PC-3 (cell line): ENCODE results near the gene SPATA6. TPM values are rescaled to one million over a fixed set of nuclear protein-coding genes. Genes with fewer than 3 reads are reported as not detected.
A peak's percentile ranks its signal among the peaks of the same experiment; 100 is the strongest.

Experiments used
- ATAC-seq: fragments of 200-7000 bp; cut with Tn5 transposase; 2 replicates; pipeline ENCODE4 v1.9.1; 2020; ENCODE audit warnings: mild to moderate bottlenecking, moderate library complexity
- BruUV-seq: library from RNA; stranded (reverse); fragments of 400-500 nt; replicated peaks from 2 replicates; lab custom pipeline; 2021; lab: Mats Ljungman, UMichigan
- CTCF ChIA-PET: fragments of 300-600 bp; sonication (Branson Sonifier 250); formaldehyde crosslinking; loops from one replicate; lab custom pipeline; 2022; ENCODE audit warnings: antibody characterized with exemption; lab: Charles Lee
- POLR2A ChIA-PET: fragments of 300-600 bp; sonication (Branson Sonifier 250); formaldehyde crosslinking; loops from one replicate; lab custom pipeline; 2022; ENCODE audit warnings: antibody characterized with exemption; ENCODE audit not compliant: unreplicated experiment; lab: Charles Lee
- DNase-seq: peaks from one replicate; pipeline ENCODE4 v3.0.0-alpha.2; 2015
- H2AFZ ChIP-seq: fragments of 300-600 bp; sonication (generic); 2 replicates; pipeline ENCODE4 v1.6.0; 2016; ENCODE audit warnings: antibody characterized with exemption, low read length
- H3F3A ChIP-seq: fragments of 300-600 bp; sonication (generic); one replicate; pipeline ENCODE4 v1.6.0; 2017; ENCODE audit warnings: antibody characterized with exemption, low read length, control low read depth, mild to moderate bottlenecking; ENCODE audit not compliant: unreplicated experiment
- H3K27ac ChIP-seq: fragments of 300-600 bp; sonication (generic); 2 replicates; pipeline ENCODE4 v1.5.1; 2016; ENCODE audit warnings: mild to moderate bottlenecking, low read length
- H3K27me3 ChIP-seq: fragments of 300-600 bp; sonication (generic); 2 replicates; pipeline ENCODE4 v1.6.1; 2016; ENCODE audit warnings: low read length, mixed read lengths
- H3K36me3 ChIP-seq: fragments of 300-600 bp; sonication (generic); 2 replicates; pipeline ENCODE4 v1.6.1; 2016; ENCODE audit warnings: low read depth, mixed run types, low read length, mixed read lengths
- H3K4me1 ChIP-seq: fragments of 300-600 bp; sonication (generic); 2 replicates; pipeline ENCODE4 v1.5.1; 2016; ENCODE audit warnings: low read length; ENCODE audit not compliant: insufficient read depth
- H3K4me2 ChIP-seq: fragments of 300-600 bp; sonication (generic); 2 replicates; pipeline ENCODE4 v1.6.0; 2016; ENCODE audit warnings: low read length
- H3K4me3 ChIP-seq: fragments of 300-600 bp; sonication (generic); 2 replicates; pipeline ENCODE4 v1.5.1; 2016; ENCODE audit warnings: mild to moderate bottlenecking, low read length, mixed read lengths
- H3K79me2 ChIP-seq: fragments of 300-600 bp; sonication (generic); 2 replicates; pipeline ENCODE4 v1.6.1; 2017; ENCODE audit warnings: low read length, mixed read lengths
- H3K9ac ChIP-seq: fragments of 300-600 bp; sonication (generic); 2 replicates; pipeline ENCODE4 v1.6.0; 2016; ENCODE audit warnings: mild to moderate bottlenecking, low read length
- H3K9me2 ChIP-seq: fragments of 300-600 bp; sonication (generic); replicated peaks from 2 replicates; pipeline ENCODE4 v1.6.1; 2016; ENCODE audit warnings: mixed run types, low read length, mixed read lengths
- H3K9me3 ChIP-seq: fragments of 300-600 bp; sonication (generic); 2 replicates; pipeline ENCODE4 v1.6.1; 2016; ENCODE audit warnings: low read length, mixed read lengths
- H4K20me1 ChIP-seq: fragments of 300-600 bp; sonication (generic); 2 replicates; pipeline ENCODE4 v1.6.1; 2016; ENCODE audit warnings: low read length, mixed read lengths
- EZH2 ChIP-seq: fragments of 300-600 bp; sonication (generic); IDR thresholded peaks from one replicate; pipeline ENCODE4 v1.6.1; 2017; ENCODE audit warnings: antibody characterized with exemption, mild to moderate bottlenecking, low read length; ENCODE audit not compliant: unreplicated experiment
- EZH2phosphoT487 ChIP-seq: fragments of 300-600 bp; sonication (generic); IDR thresholded peaks from 2 replicates; pipeline ENCODE4 v1.6.1; 2018; ENCODE audit warnings: mild to moderate bottlenecking, antibody characterized with exemption, low read length, borderline replicate concordance
- intact Hi-C: fragments of 100-400 bp; cut with micrococcal nuclease; formaldehyde crosslinking; loops from 2 replicates; pipeline ENCODE4 v1.9.0; 2023
- total RNA-seq: library from RNA; depleted of rRNA; stranded (reverse); fragments of >200 nt; gene quantifications from 2 replicates; pipeline ENCODE4 v1.2.3, GENCODE V29; 2014
- TF ChIP-seq, protein P1 (sequence below): fragments of 300-600 bp; sonication (generic); conservative IDR thresholded peaks from 2 replicates; pipeline ENCODE4 v1.5.1; 2017; ENCODE audit warnings: antibody characterized with exemption, low read depth, mild to moderate bottlenecking, low read length

Gene SPATA6
- total RNA-seq, 1 experiment from 2014 or later, result 0.40 TPM

GRCh38 chr1:48469616-48470480 is 2.2 kb downstream of the SPATA6 start:
- Histone ChIP-seq H3K4me1 (peaks cover 7% of the 10 kb centered on the region; the same call in 1 of the 2 replicates), H2AFZ (peak overlapping the region; percentile 51), H3F3A (no peaks in the 10 kb centered on the region), H3K36me3 (no peaks in the 10 kb centered on the region), H3K9ac (no peak overlapping the region), H3K79me2 (no peaks in the 10 kb centered on the region), H3K27me3 (no peaks in the 10 kb centered on the region), H3K4me3 (peak overlapping the region; percentile 21; the same call in 1 of the 2 replicates), H3K27ac (no peak overlapping the region), H4K20me1 (no peaks in the 10 kb centered on the region), H3K9me2 (no peaks in the 10 kb centered on the region), H3K9me3 (no peaks in the 10 kb centered on the region), H3K4me2 (peak overlapping the region; percentile 55)
- DNase-seq (peak; percentile 39), ATAC-seq (peak; percentile 38)
- ChIA-PET POLR2A (no interaction called here), CTCF (interaction anchor here (1.3 kb wide), 1 partner anchor 28 kb away, joined by 6 read pairs; no protein-coding TSS in a partner anchor)
- TF ChIP-seq EZH2phosphoT487 (no peak), EZH2 (no peak)
- TF ChIP-seq, protein P1, sequence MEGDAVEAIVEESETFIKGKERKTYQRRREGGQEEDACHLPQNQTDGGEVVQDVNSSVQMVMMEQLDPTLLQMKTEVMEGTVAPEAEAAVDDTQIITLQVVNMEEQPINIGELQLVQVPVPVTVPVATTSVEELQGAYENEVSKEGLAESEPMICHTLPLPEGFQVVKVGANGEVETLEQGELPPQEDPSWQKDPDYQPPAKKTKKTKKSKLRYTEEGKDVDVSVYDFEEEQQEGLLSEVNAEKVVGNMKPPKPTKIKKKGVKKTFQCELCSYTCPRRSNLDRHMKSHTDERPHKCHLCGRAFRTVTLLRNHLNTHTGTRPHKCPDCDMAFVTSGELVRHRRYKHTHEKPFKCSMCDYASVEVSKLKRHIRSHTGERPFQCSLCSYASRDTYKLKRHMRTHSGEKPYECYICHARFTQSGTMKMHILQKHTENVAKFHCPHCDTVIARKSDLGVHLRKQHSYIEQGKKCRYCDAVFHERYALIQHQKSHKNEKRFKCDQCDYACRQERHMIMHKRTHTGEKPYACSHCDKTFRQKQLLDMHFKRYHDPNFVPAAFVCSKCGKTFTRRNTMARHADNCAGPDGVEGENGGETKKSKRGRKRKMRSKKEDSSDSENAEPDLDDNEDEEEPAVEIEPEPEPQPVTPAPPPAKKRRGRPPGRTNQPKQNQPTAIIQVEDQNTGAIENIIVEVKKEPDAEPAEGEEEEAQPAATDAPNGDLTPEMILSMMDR, result no peak
- intact Hi-C loops, result no loop called here
- BruUV-seq, result no TSS peak

DNA sequence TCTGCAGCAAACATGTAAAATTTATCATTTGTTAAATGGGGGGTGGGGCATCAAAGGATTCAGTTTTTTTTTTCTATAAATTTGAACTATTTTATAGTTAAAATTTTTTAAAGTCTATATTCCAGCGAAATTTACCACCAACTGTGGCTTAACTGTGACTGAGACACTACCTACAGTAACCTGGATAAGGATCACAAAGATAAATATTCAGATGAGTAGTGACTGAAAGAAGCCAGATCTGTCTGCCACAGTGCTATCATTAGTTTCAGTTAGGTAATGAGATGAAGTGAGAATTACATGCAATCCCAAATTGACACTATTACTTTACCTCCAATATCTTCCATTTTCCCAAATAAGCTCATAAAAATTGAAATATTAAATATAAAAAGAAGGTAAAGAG is 5.4 kb downstream of the SPATA6 start:
- Histone ChIP-seq H3F3A (no peaks in the 10 kb centered on the region), H2AFZ (no peak overlapping the region), H3K79me2 (no peaks in the 10 kb centered on the region), H3K36me3 (no peaks in the 10 kb centered on the region), H3K4me1 (no peaks in the 10 kb centered on the region), H3K9me2 (no peaks in the 10 kb centered on the region), H3K27ac (no peak overlapping the region), H3K9me3 (no peaks in the 10 kb centered on the region), H4K20me1 (no peaks in the 10 kb centered on the region), H3K4me2 (no peak overlapping the region), H3K9ac (no peak overlapping the region), H3K4me3 (no peak overlapping the region), H3K27me3 (no peaks in the 10 kb centered on the region)
- BruUV-seq, result no TSS peak
- POLR2A ChIA-PET, result no interaction called here
- intact Hi-C loops, result no loop called here
- CTCF ChIA-PET, result no interaction called here
- TF ChIP-seq EZH2 (no peak), EZH2phosphoT487 (no peak)
- TF ChIP-seq, protein P1, result no peak
- ATAC-seq (no peak), DNase-seq (no peak)
